NOMO-1 treated with DMSO at 0.1 percent for 48 hours (cell line): ENCODE data around the gene CYS1.
"Not testable (repeated sequence)": the region's sequence is repeated elsewhere in the genome, so short reads cannot be mapped to it uniquely, and the experiment has no call there.

Experiments
- DNase-seq: peaks from one replicate; lab custom pipeline; 2025; ENCODE audit not compliant: unreplicated experiment; lab: John Stamatoyannopoulos, UW

Gene CYS1

DNA sequence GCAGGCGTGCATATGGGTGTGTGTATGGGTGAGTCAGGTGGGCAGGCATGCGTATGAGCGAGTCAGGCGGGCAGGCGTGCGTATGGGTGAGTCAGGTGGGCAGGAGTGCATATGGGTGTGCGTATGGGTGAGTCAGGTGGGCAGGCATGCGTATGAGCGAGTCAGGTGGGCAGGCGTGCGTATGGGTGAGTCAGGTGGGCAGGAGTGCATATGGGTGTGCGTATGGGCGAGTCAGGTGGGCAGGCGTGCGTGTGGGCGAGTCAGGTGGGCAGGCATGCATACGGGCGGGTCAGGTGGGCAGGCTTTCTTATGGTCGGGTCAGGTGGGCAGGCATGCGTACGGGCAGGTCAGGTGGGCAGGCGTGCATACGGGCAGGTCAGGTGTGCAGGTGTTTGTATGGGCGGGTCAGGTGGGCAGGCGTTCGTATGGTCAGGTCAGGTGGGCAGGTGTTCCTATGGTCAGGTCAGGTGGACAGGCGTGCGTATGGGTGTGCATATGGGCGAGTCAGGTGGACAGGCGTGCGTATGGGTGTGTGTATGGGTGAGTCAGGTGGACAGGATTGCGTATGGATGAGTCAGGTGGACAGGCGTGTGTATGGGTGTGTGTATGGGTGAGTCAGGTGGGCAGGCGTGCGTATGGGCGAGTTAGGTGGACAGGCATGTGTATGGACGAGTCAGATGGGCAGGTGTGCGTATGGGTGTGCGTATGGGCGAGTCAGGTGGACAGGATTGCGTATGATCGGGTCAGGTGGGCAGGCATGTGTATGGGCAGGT is 65.6 kb downstream of the CYS1 start:
- DNase-seq = no peak

- DNase-seq = not testable (repeated sequence)
These were observed 66.4 kb downstream of the CYS1 start for GRCh38 chr2:10013651-10014417.

DNA sequence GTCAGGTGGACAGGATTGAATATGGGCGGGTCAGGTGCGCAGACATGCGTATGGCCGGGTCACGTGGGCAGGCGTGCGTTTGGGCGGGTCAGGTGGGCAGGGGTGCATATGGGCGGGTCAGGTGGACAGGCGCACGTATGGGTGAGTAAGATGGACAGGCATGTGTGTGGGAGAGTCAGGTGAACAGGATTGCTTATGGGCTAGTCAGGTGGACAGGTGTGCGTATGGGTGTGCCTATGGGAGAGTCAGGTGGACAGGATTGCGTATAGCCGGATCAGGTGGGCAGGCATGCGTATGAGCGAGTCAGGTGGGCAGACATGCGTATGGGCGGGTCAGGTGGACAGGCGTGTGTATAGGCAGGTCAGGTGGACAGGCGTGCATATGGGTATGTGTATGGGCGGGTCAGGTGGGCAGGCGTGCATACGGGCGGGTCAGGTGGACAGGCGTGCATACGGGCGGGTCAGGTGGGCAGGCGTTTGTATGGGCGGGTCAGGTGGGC is 67.2 kb downstream of the CYS1 start:
- no peak for DNase-seq

GRCh38 chr2:10012366-10012962 is 67.7 kb downstream of the CYS1 start:
- not testable (repeated sequence) for DNase-seq

DNA sequence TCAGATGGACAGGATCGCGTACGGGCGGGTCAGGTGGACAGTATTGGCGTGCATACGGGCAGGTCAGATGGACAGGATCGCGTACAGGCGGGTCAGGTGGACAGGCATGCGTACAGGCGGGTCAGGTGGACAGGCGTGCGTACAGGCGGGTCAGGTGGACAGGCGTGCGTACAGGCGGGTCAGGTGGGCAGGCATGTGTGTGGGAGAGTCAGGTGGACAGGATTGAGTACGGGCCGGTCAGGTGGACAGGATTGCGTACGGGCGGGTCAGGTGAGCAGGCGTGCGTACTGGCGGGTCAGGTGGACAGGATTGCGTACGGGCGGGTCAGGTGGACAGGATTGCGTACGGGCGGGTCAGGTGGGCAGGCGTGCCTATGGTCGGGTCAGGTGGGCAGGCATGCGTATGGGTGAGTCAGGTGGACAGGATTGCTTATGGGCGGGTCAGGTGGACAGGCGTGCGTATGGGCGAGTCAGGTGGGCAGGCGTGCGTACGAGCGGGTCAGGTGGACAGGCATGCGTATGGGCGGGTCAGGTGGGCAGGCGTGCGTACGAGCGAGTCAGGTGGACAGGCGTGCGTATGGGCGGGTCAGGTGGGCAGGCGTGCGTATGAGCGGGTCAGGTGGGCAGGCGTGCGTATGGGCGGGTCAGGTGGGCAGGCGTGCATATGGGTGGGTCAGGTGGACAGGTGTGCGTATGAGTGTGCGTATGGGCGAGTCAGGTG is 68.4 kb downstream of the CYS1 start:
- not testable (repeated sequence) for DNase-seq

- not testable (repeated sequence) for DNase-seq
These were observed 69.2 kb downstream of the CYS1 start for GRCh38 chr2:10010861-10011605.

- DNase-seq = no peak
These were observed 70.1 kb downstream of the CYS1 start for GRCh38 chr2:10009811-10010781.

DNA sequence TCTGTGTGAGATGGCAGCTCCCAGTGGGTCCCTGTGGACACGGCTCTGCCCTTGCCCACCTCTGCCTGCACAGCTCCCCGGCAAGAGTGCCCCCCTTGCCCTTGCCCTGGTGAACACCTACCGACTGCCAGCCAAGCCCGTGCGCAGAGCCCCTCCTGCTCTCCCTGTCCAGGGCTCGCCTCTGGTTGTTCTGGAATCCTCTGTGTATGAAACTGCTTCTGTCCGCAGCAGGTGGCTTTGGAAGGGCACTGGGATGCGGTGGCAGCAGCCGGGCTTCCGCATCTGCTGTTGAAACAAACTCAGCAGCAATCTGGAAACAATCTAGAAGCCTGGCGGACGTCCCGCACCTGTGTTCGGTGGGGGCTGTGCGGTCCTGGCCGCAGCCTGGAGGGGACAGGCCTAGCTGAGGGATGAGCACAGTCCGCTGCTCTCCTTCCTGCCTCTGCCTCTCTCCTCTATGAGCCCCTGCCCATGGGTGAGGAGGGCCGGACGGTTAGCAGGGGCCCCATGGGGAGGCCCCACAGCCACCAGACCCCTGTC is 70.9 kb downstream of the CYS1 start:
- DNase-seq = no peak

DNA sequence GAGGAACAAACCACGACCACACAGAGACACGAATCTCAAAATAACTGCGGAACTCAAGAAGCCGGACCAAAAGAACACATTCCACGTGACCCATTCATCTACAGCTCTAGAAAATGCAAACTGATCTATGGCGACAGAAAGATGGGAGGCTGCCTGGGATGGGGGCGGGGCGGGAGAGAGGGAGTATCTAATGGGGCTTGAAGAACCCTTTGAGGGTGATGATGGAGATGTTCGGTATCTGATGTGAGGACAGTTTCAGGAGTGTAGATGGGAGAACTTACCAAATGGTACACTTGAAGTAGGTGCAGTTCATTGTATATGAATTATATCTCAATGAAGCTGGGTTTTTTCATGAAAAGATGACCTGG is 71.4 kb downstream of the CYS1 start:
- no peak for DNase-seq

DNA sequence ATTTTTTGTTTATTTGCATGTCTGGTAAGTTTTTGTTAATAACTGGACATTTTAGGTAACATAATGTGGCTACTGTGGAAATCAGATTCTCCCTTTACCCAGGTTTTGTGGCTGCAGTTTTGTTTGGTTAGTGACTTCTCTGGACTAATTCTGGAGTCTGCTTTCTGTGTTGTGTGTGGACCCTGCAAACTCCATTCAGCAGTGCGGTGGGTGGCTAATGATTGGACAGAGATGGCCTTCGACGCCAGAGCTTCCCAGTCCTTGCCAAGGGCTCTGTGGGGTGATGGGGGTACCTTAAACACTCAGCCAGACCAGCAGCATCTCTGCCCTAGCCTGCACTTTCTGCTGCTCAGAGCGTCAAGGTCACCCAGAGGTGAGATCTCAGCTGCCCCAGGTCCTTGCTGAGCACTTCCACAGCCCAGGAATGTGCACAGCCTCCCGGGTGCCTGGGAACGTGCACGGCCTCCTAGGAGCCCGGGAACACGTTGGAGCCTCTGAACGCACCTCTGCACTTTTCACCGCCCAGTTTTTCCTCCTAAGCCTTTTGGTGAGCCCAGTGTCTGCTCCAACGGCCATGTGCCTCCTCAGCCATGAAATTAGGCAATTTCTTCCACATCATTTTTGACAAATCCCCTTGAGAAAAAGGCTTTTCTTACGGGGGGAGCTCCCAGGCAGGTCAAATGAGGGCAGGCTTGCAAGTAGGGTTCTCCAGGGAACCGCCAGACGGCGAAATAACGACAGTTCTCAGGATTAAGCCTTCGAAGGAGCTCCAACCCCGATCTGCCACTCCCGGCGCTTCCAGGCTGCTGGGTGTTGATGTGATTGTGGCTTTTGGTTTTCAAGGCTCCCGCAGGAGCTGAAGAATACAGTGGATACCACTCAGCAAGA is 72.0 kb downstream of the CYS1 start:
- DNase-seq = no peak

DNA sequence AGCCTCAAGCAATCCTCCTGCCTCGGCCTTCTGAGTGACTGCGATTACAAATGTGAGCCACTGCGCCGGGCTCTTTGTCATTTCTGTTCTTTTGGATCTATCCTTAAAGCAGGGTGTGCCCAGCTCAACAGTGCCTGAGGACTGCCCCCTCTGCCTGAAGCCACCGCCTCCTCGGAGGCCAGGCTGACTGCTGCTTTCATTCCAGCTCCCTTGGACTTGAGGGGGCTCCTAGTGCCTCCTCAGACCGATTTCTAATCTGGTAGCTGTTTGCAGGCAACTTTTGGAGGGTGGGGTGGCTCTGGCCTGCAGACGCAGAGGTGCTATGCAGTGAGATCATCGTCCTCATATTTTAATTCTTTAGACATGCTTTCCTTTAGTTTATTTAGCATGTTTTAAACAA is 72.8 kb downstream of the CYS1 start:
- no peak for DNase-seq
